Endodermal cell (in vitro differentiated cells): Measurements from ENCODE around the gene THSD7A. TPM values are rescaled to one million over a fixed set of nuclear protein-coding genes. Genes with fewer than 3 reads are reported as not detected.

Experiments
- DNase-seq: peaks from one replicate; pipeline ENCODE4 v3.0.0-alpha.2; 2017
- H3K27ac ChIP-seq: 2 replicates; pipeline ENCODE4 v1.5.1; 2013; ENCODE audit warnings: mild to moderate bottlenecking, low read depth, low read length, moderate library complexity
- H3K27me3 ChIP-seq: 2 replicates; pipeline ENCODE4 v1.6.1; 2013; ENCODE audit warnings: mild to moderate bottlenecking, low read length, moderate library complexity; ENCODE audit not compliant: insufficient read depth, control insufficient read depth, poor library complexity, severe bottlenecking
- H3K36me3 ChIP-seq: 2 replicates; pipeline ENCODE4 v1.7.0; 2013; ENCODE audit warnings: mild to moderate bottlenecking, low read length, moderate library complexity; ENCODE audit not compliant: control insufficient read depth, insufficient read depth
- H3K4me1 ChIP-seq: one replicate; pipeline ENCODE4 v1.7.0; 2013; ENCODE audit warnings: low read length; ENCODE audit not compliant: control insufficient read depth, insufficient read depth
- H3K4me3 ChIP-seq: 2 replicates; pipeline ENCODE4 v1.5.1; 2013; ENCODE audit warnings: mild to moderate bottlenecking, low read length, moderate library complexity
- H3K9ac ChIP-seq: 2 replicates; pipeline ENCODE4 v1.6.1; 2013; ENCODE audit warnings: mild to moderate bottlenecking, low read length, moderate library complexity; ENCODE audit not compliant: poor library complexity, severe bottlenecking; ENCODE audit errors: extremely low read depth
- H3K9me3 ChIP-seq: 2 replicates; pipeline ENCODE4 v1.6.1; 2013; ENCODE audit warnings: mild to moderate bottlenecking, low read length, moderate library complexity; ENCODE audit not compliant: control insufficient read depth
- H3K27ac Mint-ChIP-seq: 2 replicates; pipeline ENCODE4 v1.8.0; 2020; ENCODE audit warnings: mixed read lengths
- H3K27me3 Mint-ChIP-seq: 2 replicates; pipeline ENCODE4 v1.8.0; 2021; ENCODE audit warnings: mild to moderate bottlenecking, mixed read lengths; ENCODE audit not compliant: insufficient read depth
- H3K36me3 Mint-ChIP-seq: 2 replicates; pipeline ENCODE4 v1.8.0; 2020; ENCODE audit warnings: low read depth, mixed read lengths
- H3K4me1 Mint-ChIP-seq: 2 replicates; pipeline ENCODE4 v1.8.0; 2020; ENCODE audit warnings: mixed read lengths
- H3K4me3 Mint-ChIP-seq: 2 replicates; pipeline ENCODE4 v1.8.0; 2020; ENCODE audit warnings: mild to moderate bottlenecking, moderate library complexity, mixed read lengths
- H3K9me3 Mint-ChIP-seq: 2 replicates; pipeline ENCODE4 v1.8.0; 2020; ENCODE audit warnings: mild to moderate bottlenecking, mixed read lengths
- WGBS, 2 experiments: methylation state at CpG; one replicate each; pipeline versions ENCODE4 v1.1.5 to v1.1.7; 2013; ENCODE audit warnings: missing lambda C conversion rate in 2 of 2, mixed read lengths in 1 of 2; ENCODE audit not compliant: insufficient coverage in 1 of 2, insufficient read length in 1 of 2; 5-methylcytosine and 5-hydroxymethylcytosine counted together
- total RNA-seq, 2 donors: library from RNA; stranded (reverse); fragmentation: NEBNext Ultra II Directional in 1 of 2; extraction: Animal tissue kit (Norgen Biotek cat#: 25700) in 1 of 2; gene quantifications; 2 replicates in 1 of 2; 3 replicates in 1 of 2; pipeline ENCODE4 v1.2.1, GENCODE V29; 2021
- TF ChIP-seq, protein P1 (sequence below): fragments of 200-600 bp; sonication (generic); conservative IDR thresholded peaks from 2 replicates; pipeline ENCODE4 v1.5.0; 2021; ENCODE audit warnings: antibody characterized with exemption, mild to moderate bottlenecking

THSD7A gene
- total RNA-seq, 2 donors from 2014 or later: 0.73 to 1.3 TPM

DNA sequence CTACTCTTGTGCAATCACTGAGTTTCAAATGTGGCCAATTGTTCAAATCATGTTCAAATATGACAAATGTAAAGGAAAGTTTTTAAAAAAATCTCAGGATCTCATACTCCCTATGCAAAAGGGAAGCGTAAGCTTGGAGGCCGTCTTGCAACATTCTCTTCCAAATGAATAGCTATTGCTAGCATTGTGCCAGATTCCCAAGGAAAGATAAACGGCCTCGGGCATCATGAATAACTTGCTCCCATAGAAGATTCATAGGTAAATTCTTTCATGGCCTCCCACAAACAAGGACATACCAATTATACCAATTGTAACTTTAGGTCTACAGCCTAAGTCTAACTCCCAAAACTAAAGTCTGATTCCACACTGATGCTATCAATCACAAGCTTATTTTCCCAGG lies 416.9 kb downstream of the THSD7A start:
- Mint-ChIP-seq H3K4me1 (no peaks in the 10 kb centered on the region), H3K4me3 (no peak overlapping the region), H3K36me3 (peaks cover 7% of the 10 kb centered on the region), H3K27ac (no peak overlapping the region), H3K27me3 (no peaks in the 10 kb centered on the region), H3K9me3 (peaks cover 23% of the 10 kb centered on the region)
- peaks cover 20% of the 10 kb centered on the region for H3K9me3 ChIP-seq
- no peak for DNase-seq
- H3K4me3 ChIP-seq: no peak overlapping the region
- no peaks in the 10 kb centered on the region for H3K27me3 ChIP-seq
- H3K9ac ChIP-seq: no peak overlapping the region
- no peaks in the 10 kb centered on the region for H3K36me3 ChIP-seq
- TF ChIP-seq, protein P1, sequence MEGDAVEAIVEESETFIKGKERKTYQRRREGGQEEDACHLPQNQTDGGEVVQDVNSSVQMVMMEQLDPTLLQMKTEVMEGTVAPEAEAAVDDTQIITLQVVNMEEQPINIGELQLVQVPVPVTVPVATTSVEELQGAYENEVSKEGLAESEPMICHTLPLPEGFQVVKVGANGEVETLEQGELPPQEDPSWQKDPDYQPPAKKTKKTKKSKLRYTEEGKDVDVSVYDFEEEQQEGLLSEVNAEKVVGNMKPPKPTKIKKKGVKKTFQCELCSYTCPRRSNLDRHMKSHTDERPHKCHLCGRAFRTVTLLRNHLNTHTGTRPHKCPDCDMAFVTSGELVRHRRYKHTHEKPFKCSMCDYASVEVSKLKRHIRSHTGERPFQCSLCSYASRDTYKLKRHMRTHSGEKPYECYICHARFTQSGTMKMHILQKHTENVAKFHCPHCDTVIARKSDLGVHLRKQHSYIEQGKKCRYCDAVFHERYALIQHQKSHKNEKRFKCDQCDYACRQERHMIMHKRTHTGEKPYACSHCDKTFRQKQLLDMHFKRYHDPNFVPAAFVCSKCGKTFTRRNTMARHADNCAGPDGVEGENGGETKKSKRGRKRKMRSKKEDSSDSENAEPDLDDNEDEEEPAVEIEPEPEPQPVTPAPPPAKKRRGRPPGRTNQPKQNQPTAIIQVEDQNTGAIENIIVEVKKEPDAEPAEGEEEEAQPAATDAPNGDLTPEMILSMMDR: no peak
- 89 to 93% methylated on average over 4 of the region's 4 CpGs for WGBS, 2 experiments
- no peaks in the 10 kb centered on the region for H3K4me1 ChIP-seq
- H3K27ac ChIP-seq: no peak overlapping the region

DNA sequence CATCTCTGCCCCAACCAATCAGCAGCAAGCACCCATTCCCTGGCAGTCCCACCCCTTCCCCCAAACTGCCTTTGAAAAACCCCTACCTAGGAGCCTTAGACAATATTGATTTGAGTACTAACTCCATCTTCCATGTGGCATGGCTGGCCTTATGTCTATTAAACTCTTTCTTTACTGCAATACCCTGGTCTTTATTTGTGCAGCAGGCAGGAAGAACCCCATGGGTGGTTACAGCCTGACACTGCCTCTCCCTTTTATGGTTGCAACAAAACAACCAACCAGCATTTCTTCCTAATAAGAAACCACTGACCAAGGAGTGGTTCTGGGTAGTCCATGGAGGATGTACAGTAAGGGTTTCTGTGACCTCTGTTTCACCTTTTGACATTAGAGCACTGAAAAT lies 418.1 kb downstream of the THSD7A start:
- Mint-ChIP-seq H3K36me3 (no peaks in the 10 kb centered on the region), H3K27me3 (no peaks in the 10 kb centered on the region), H3K27ac (no peak overlapping the region), H3K4me1 (no peaks in the 10 kb centered on the region), H3K9me3 (peaks cover 13% of the 10 kb centered on the region), H3K4me3 (no peak overlapping the region)
- TF ChIP-seq, protein P1: no peak
- Histone ChIP-seq H3K4me3 (no peak overlapping the region), H3K27me3 (no peaks in the 10 kb centered on the region), H3K36me3 (no peaks in the 10 kb centered on the region), H3K9me3 (peaks cover 9% of the 10 kb centered on the region), H3K4me1 (no peaks in the 10 kb centered on the region), H3K9ac (no peak overlapping the region), H3K27ac (no peak overlapping the region)
- no peak for DNase-seq

DNA sequence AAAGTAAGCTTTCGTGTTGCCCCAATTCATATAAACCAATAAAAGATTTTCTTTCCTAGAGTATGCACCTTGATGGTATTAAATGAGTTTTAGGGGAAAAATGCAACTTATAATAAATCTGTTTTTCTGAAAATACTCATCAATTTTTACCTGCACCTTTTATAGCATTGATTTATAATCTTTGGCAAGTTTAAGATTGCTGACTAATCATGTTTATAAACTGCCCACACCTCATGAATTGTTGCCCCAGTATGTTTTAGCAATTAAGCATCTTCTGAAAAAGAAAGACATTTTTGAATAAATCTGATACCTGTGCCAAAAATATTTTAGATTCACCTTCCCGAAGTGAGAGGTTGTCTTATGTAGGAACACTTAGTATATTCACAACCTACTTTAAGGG lies 420.0 kb downstream of the THSD7A start:
- no peaks in the 10 kb centered on the region for H3K27me3 ChIP-seq

More for the DNA sequence above, 420.0 kb downstream of the THSD7A start:
- Mint-ChIP-seq H3K4me1 (no peaks in the 10 kb centered on the region), H3K27me3 (no peaks in the 10 kb centered on the region), H3K9me3 (peaks cover 13% of the 10 kb centered on the region), H3K36me3 (no peaks in the 10 kb centered on the region), H3K4me3 (no peak overlapping the region), H3K27ac (no peak overlapping the region)
- H3K27ac ChIP-seq: no peak overlapping the region
- WGBS, 2 experiments: 88% methylated on average over 1 of the region's 2 CpGs; no CpG with 5 or more reads in 1 of the 2 experiments
- H3K9me3 ChIP-seq: peaks cover 9% of the 10 kb centered on the region
- no peak overlapping the region for H3K9ac ChIP-seq
- H3K36me3 ChIP-seq: no peaks in the 10 kb centered on the region
- no peaks in the 10 kb centered on the region for H3K4me1 ChIP-seq
- no peak overlapping the region for H3K4me3 ChIP-seq
- TF ChIP-seq, protein P1: no peak
- no peak for DNase-seq
